Lower lobe of right lung (tissue), 2 donors: Measurements from ENCODE around the gene ANKRD23. TPM values are rescaled to one million over a fixed set of nuclear protein-coding genes. Genes with fewer than 3 reads are reported as not detected.

Experiments
- ATAC-seq, 2 donors: fragments of 200-7000 bp; cut with Tn5 transposase; one replicate each; pipeline ENCODE4 v1.9.1; 2020 to 2022; ENCODE audit warnings: mild to moderate bottlenecking in 2 of 2, moderate library complexity in 2 of 2
- DNase-seq: peaks from one replicate; pipeline ENCODE4 v3.0.0-alpha.2; 2020
- H3K27ac ChIP-seq: fragments of 200-600 bp; one replicate; pipeline ENCODE4 v1.8.0; 2022
- H3K27me3 ChIP-seq: fragments of 200-600 bp; one replicate; pipeline ENCODE4 v1.8.0; 2022; ENCODE audit warnings: low read depth
- H3K36me3 ChIP-seq: fragments of 200-600 bp; one replicate; pipeline ENCODE4 v1.8.0; 2022; ENCODE audit warnings: mild to moderate bottlenecking
- H3K4me1 ChIP-seq: fragments of 200-600 bp; one replicate; pipeline ENCODE4 v1.8.0; 2022
- H3K4me3 ChIP-seq: fragments of 200-600 bp; one replicate; pipeline ENCODE4 v1.8.0; 2022; ENCODE audit warnings: mild to moderate bottlenecking
- H3K9me3 ChIP-seq: fragments of 200-600 bp; one replicate; pipeline ENCODE4 v1.8.0; 2022
- intact Hi-C: fragments of 100-400 bp; cut with DNase I; formaldehyde crosslinking; loops from one replicate; pipeline ENCODE4 v1.11.0; 2022
- total RNA-seq: library from RNA; stranded (reverse); fragmentation: NEBNext Ultra II Directional; extraction: Animal tissue kit (Norgen Biotek cat#: 25700); gene quantifications from one replicate; pipeline ENCODE4 v1.2.1, GENCODE V29; 2021
- TF ChIP-seq, protein P1 (sequence below): fragments of 200-600 bp; IDR thresholded peaks from one replicate; pipeline ENCODE4 v1.8.0; 2022; ENCODE audit warnings: antibody characterized with exemption, mild to moderate bottlenecking
- donor health status: DM: no; HTN: yes; CAD: no; lungs with severe emphysema.

Gene ANKRD23
- total RNA-seq, 1 donor from 2014 or later: 3.5 TPM

DNA sequence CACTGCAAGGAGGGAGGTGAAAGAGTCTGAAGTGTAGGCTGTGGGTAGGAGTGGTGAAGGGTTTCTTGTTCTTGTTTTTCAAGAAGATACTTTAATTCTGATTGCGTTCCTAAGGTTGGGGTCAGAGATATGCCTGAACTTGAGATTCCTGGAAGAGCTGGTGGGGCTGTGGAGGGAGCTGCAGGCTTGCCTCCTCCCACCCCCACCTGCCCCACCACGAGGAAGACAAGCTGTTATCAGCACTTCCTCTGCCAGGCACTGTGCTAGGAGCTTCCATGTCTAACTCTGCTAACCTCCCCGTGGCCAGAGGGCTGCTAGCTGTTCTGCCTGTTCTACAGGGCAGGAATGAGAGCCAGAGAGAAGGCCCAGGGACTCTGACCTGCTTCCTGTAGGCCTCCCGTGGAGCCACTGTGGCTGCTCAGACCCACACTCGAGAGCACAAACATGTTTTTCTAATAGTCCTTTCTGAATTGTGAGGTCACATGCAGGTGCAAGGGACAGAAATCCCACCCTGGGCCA, 13.7 kb downstream of the ANKRD23 start:
- H3K4me1 ChIP-seq: peaks cover 16% of the 10 kb centered on the region
- H3K4me3 ChIP-seq: no peak overlapping the region
- no peaks in the 10 kb centered on the region for H3K27me3 ChIP-seq
- intact Hi-C loops: no loop called here
- TF ChIP-seq, protein P1, sequence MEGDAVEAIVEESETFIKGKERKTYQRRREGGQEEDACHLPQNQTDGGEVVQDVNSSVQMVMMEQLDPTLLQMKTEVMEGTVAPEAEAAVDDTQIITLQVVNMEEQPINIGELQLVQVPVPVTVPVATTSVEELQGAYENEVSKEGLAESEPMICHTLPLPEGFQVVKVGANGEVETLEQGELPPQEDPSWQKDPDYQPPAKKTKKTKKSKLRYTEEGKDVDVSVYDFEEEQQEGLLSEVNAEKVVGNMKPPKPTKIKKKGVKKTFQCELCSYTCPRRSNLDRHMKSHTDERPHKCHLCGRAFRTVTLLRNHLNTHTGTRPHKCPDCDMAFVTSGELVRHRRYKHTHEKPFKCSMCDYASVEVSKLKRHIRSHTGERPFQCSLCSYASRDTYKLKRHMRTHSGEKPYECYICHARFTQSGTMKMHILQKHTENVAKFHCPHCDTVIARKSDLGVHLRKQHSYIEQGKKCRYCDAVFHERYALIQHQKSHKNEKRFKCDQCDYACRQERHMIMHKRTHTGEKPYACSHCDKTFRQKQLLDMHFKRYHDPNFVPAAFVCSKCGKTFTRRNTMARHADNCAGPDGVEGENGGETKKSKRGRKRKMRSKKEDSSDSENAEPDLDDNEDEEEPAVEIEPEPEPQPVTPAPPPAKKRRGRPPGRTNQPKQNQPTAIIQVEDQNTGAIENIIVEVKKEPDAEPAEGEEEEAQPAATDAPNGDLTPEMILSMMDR: no peak
- no peak for DNase-seq
- H3K36me3 ChIP-seq: peaks cover 98% of the 10 kb centered on the region
- no peaks in the 10 kb centered on the region for H3K9me3 ChIP-seq
- no peak overlapping the region for H3K27ac ChIP-seq
- no peak for ATAC-seq

DNA sequence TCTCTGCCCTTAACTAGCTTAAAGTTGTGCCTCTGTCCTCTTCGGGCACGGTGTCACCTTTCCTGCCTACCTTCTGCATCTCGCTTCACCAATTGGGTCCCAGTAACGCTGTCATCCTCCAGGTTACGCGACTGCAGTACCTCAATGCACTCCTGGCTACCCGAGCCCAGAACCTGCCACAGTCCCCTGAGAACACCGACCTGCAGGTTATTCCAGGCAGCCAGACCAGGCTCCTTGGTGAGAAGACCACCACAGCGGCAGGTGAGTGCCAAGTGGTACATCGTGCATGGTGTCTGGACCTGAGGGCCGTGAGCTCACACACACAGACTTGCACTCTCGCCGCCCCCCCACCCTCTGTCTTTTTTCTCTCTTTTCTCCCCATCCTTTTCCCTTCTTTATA, 14.9 kb downstream of the ANKRD23 start:
- ATAC-seq: no peak
- H3K4me3 ChIP-seq: no peak overlapping the region
- intact Hi-C loops: no loop called here
- DNase-seq: no peak
- H3K9me3 ChIP-seq: no peaks in the 10 kb centered on the region
- H3K27ac ChIP-seq: no peak overlapping the region
- H3K36me3 ChIP-seq: peaks cover 90% of the 10 kb centered on the region
- peaks cover 22% of the 10 kb centered on the region for H3K4me1 ChIP-seq
- H3K27me3 ChIP-seq: no peaks in the 10 kb centered on the region
- TF ChIP-seq, protein P1: no peak

DNA sequence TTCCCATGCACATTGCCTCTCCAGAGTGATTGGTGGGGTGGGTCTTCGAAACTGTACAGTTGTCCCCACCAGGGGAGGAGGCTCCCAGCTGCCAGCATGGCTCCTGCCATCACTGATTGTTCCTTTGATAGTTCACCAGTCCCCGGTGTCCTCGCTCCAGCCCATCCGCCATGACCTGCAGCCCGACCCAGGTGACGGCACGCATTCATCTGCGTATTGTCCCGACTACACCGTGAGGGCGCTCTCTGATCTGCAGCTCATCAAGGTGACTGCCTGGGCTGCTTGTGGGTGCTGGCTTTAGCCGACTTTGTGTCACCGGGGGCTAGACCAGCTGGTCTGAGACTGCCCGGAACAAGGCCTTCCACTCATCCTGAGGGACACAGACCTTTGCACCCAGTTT, 15.4 kb downstream of the ANKRD23 start:
- Histone ChIP-seq H3K4me1 (peaks cover 27% of the 10 kb centered on the region), H3K27ac (no peak overlapping the region), H3K9me3 (no peaks in the 10 kb centered on the region), H3K4me3 (no peak overlapping the region), H3K36me3 (peaks cover 88% of the 10 kb centered on the region), H3K27me3 (no peaks in the 10 kb centered on the region)
- TF ChIP-seq, protein P1: no peak
- DNase-seq (no peak), ATAC-seq (no peak)
- intact Hi-C loops: no loop called here

DNA sequence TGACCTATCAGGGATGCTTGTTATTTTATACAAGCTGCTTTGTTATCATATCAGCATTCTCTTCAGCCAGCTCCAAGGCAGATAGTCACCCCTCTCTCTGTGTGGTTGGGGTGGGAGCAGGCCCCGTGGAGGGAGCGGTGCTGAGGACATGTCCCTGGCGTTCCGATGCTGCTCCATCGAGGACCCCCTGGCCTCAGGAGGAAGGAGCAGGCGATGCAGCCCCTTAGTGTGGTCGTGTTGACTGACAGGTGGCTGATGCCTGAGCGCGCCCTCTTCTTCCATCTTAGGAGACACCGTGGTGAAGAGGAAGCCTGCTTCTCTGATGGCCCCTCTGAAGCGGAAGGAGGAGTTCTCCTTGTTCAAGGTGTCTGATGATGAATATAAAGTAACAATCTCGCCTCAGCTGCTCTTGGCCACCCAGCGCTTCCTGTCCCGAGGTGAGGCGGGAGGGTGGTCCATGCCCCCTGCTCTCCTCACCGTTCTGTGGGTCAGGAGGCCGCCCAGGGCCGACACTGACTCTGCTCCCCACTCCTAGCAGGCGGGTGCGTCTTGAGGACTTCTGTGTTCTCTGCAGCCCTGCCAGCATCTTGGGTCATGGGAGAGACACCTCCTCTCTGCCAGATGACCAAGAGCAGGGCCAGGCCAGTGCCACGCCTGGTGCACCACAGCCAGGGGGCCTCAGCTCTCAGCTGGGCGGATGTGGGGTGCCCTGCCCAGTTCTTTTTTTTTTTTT, 17.1 kb downstream of the ANKRD23 start:
- Histone ChIP-seq H3K27me3 (no peaks in the 10 kb centered on the region), H3K36me3 (peaks cover 86% of the 10 kb centered on the region), H3K4me1 (peaks cover 22% of the 10 kb centered on the region), H3K27ac (no peak overlapping the region), H3K4me3 (no peak overlapping the region), H3K9me3 (no peaks in the 10 kb centered on the region)
- TF ChIP-seq, protein P1: no peak
- DNase-seq: no peak
- intact Hi-C loops: no loop called here
- ATAC-seq: no peak

DNA sequence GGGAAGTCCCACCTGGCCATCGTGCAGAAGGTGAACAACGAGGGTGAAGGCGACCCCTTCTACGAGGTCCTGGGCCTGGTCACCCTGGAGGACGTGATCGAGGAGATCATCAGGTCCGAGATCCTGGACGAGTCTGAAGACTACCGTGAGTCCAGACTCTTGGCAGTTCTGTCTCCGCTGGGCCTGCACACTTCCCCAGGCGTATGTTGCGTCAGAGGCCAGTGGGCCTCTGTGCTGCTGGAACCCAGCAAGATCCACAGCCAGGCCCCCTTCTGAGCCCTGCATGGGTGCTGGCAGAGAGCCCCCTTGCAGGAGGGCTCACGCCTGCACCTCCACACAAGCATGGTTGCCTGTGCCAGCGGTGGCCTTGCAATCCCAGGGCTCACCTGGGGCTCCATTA, 18.8 kb downstream of the ANKRD23 start:
- DNase-seq (no peak), ATAC-seq (no peak)
- Histone ChIP-seq H3K9me3 (no peaks in the 10 kb centered on the region), H3K27ac (no peak overlapping the region), H3K36me3 (peaks cover 80% of the 10 kb centered on the region), H3K27me3 (no peaks in the 10 kb centered on the region), H3K4me3 (no peak overlapping the region), H3K4me1 (peaks cover 33% of the 10 kb centered on the region)
- TF ChIP-seq, protein P1: no peak
- intact Hi-C loops: no loop called here
